ENCODE measurements around the gene SLC9A9. TPM values are rescaled to one million over a fixed set of nuclear protein-coding genes. Genes with fewer than 3 reads are reported as not detected.

The SLC9A9 gene
- polyA plus RNA-seq, 1 donor from 2014 or later: 0.54 TPM

GRCh38 chr3:143644370-143645089, 203.7 kb downstream of the SLC9A9 start:
- Histone ChIP-seq H3K79me2 (replicated peaks; ENCODE audit: insufficient read depth, low read length) (no peaks in the 10 kb centered on the region), H3K27me3 (ENCODE audit: insufficient read depth, low read depth, low read length) (no peaks in the 10 kb centered on the region), H3K9ac (ENCODE audit: low read length) (no peak overlapping the region), H3K36me3 (ENCODE audit: insufficient read depth, low read length) (no peaks in the 10 kb centered on the region), H3K4me2 (ENCODE audit: low read length) (no peak overlapping the region), H3K4me3 (ENCODE audit: low read length) (no peak overlapping the region), H3K9me2 (ENCODE audit: insufficient read depth, low read length) (no peaks in the 10 kb centered on the region), H4K20me1 (ENCODE audit: insufficient read depth) (no peaks in the 10 kb centered on the region), H2AFZ (ENCODE audit: low read depth, low read length) (no peak overlapping the region), H3K9me3 (ENCODE audit: low read length) (no peaks in the 10 kb centered on the region), H3K27ac (ENCODE audit: low read length) (no peak overlapping the region), H3F3A (ENCODE audit: insufficient read depth, low read length, poor library complexity, severe bottlenecking) (no peaks in the 10 kb centered on the region)
- TF ChIP-seq EZH2 (IDR thresholded peaks at IDR 0.05; ENCODE audit: borderline replicate concordance, insufficient read depth, low read length, poor library complexity, severe bottlenecking): no peak
- TF ChIP-seq MXI1 (conservative IDR thresholded peaks at IDR 0.05; ENCODE audit: poor library complexity, severe bottlenecking): no peak
- TF ChIP-seq EP300 (conservative IDR thresholded peaks at IDR 0.05; ENCODE audit: poor library complexity, severe bottlenecking): no peak
- no peak for TF ChIP-seq TAF1 (IDR thresholded peaks at IDR 0.05; ENCODE audit: low read depth)
- TF ChIP-seq CTCF (IDR thresholded peaks at IDR 0.05; ENCODE audit: poor library complexity, severe bottlenecking): peak; percentile 74
- peak; percentile 86 for TF ChIP-seq RAD21 (conservative IDR thresholded peaks at IDR 0.05)
- TF ChIP-seq POLR2AphosphoS5 (IDR thresholded peaks at IDR 0.05): no peak
- peak; percentile 87 for TF ChIP-seq SMC3 (conservative IDR thresholded peaks at IDR 0.05; ENCODE audit: poor library complexity)
- TF ChIP-seq REST (IDR thresholded peaks at IDR 0.05; ENCODE audit: borderline replicate concordance): no peak

DNA sequence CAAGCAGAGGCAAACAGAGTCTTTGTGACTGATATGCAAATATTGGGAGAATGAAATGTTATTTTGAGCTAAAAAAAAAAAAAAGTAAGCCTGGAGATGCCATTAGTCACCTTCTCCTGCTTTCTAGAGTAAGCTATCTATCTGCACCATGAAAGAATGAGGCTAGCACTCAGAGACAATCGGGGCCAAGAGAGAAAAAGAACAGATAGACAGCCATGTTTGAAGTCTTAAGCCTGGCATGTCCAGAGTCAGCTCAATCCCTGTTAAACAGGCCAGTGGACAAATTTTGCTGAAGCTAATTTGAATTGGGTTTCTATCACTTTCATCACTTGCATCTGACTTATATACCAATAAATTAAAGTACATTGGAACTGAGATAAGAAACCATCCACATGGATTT, 204.4 kb downstream of the SLC9A9 start:
- TF ChIP-seq TAF1 (IDR thresholded peaks at IDR 0.05; ENCODE audit: low read depth) (no peak), RAD21 (conservative IDR thresholded peaks at IDR 0.05) (no peak), EZH2 (IDR thresholded peaks at IDR 0.05; ENCODE audit: borderline replicate concordance, insufficient read depth, low read length, poor library complexity, severe bottlenecking) (no peak), MXI1 (conservative IDR thresholded peaks at IDR 0.05; ENCODE audit: poor library complexity, severe bottlenecking) (no peak), EP300 (conservative IDR thresholded peaks at IDR 0.05; ENCODE audit: poor library complexity, severe bottlenecking) (no peak), REST (IDR thresholded peaks at IDR 0.05; ENCODE audit: borderline replicate concordance) (no peak), CTCF (IDR thresholded peaks at IDR 0.05; ENCODE audit: poor library complexity, severe bottlenecking) (no peak), POLR2AphosphoS5 (IDR thresholded peaks at IDR 0.05) (no peak), SMC3 (conservative IDR thresholded peaks at IDR 0.05; ENCODE audit: poor library complexity) (no peak)
- Histone ChIP-seq H3K9me2 (ENCODE audit: insufficient read depth, low read length) (no peaks in the 10 kb centered on the region), H3K4me3 (ENCODE audit: low read length) (no peak overlapping the region), H4K20me1 (ENCODE audit: insufficient read depth) (no peaks in the 10 kb centered on the region), H3K36me3 (ENCODE audit: insufficient read depth, low read length) (no peaks in the 10 kb centered on the region), H3K9me3 (ENCODE audit: low read length) (no peaks in the 10 kb centered on the region), H3K27me3 (ENCODE audit: insufficient read depth, low read depth, low read length) (no peaks in the 10 kb centered on the region), H3K4me2 (ENCODE audit: low read length) (no peak overlapping the region), H3K27ac (ENCODE audit: low read length) (no peak overlapping the region), H2AFZ (ENCODE audit: low read depth, low read length) (no peak overlapping the region), H3K9ac (ENCODE audit: low read length) (no peak overlapping the region), H3K79me2 (replicated peaks; ENCODE audit: insufficient read depth, low read length) (no peaks in the 10 kb centered on the region), H3F3A (ENCODE audit: insufficient read depth, low read length, poor library complexity, severe bottlenecking) (no peaks in the 10 kb centered on the region)
